ENCODE measurements around the gene PIEZO1.

Gene PIEZO1

GRCh38 chr16:88769617-88770460 is 15.2 kb downstream of the PIEZO1 start:
- DNase-seq (ENCODE audit: low read depth): no peak

DNA sequence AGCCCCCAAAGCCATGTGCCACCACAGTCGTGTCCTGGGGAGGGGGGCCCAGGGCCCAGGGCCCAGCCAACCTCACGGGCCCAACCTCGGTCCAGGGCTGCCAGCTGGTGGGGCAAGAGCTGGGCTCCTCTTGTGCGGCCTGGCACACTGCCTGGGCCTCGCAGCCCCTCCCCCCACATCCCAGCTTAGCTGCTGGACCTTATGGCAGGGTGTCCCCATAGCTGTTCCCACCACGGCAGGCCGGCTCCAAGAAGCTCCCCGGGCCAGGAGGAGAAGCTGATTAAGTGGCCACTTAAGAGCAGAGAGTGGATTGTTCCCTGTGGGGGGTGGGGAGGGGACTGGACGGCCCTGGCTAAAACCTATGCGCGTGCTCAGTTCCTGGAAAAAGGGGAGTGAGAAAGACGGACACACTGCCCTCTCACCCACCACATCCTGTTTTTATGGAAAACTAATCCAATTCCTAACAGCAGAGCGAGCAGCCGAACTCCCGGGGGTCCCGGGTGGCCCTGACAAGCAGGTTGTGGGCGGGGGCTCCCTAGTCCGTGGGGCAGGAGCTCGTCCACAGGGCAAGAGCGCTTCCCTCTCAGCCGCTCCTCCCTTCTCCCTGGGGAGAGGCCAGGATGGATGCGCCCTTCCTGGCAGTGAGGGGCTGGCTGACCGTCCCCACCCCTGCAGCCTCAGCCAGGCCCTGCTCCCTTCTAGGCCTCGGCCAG is 16.8 kb downstream of the PIEZO1 start:
- DNase-seq (ENCODE audit: low read depth): no peak

- no peak for DNase-seq (ENCODE audit: low read depth)
Observed at GRCh38 chr16:88767546-88768070, 17.4 kb downstream of the PIEZO1 start.

GRCh38 chr16:88766975-88767374 is 18.0 kb downstream of the PIEZO1 start:
- no peak for DNase-seq (ENCODE audit: low read depth)

- no peak for DNase-seq (ENCODE audit: low read depth)
Observed at GRCh38 chr16:88764913-88765349, 20.1 kb downstream of the PIEZO1 start.

GRCh38 chr16:88764080-88764479 is 20.9 kb downstream of the PIEZO1 start:
- DNase-seq (ENCODE audit: low read depth): no peak

- DNase-seq (ENCODE audit: low read depth): no peak
Observed at GRCh38 chr16:88763502-88764053, 21.4 kb downstream of the PIEZO1 start.

DNA sequence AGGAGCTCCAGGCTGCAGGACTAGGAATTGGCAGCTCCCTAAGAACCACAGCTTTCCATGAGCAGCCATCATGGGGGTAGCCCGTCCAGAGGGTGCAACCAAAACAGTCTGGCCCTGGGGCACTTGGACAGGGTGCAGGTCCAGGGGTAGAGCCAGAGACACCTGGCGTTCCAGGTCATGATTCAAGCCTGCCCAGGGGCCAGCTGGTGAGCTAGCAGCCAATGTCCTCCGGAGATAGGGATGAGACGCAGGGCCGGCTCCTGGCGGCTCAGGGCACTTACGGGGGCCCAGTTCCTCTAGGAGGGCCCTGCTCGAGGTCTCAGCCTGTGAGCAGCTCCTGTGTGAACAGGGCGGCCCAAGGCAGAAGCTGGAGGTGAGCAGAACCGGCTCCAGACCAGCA is 22.1 kb downstream of the PIEZO1 start:
- no peak for DNase-seq (ENCODE audit: low read depth)

DNA sequence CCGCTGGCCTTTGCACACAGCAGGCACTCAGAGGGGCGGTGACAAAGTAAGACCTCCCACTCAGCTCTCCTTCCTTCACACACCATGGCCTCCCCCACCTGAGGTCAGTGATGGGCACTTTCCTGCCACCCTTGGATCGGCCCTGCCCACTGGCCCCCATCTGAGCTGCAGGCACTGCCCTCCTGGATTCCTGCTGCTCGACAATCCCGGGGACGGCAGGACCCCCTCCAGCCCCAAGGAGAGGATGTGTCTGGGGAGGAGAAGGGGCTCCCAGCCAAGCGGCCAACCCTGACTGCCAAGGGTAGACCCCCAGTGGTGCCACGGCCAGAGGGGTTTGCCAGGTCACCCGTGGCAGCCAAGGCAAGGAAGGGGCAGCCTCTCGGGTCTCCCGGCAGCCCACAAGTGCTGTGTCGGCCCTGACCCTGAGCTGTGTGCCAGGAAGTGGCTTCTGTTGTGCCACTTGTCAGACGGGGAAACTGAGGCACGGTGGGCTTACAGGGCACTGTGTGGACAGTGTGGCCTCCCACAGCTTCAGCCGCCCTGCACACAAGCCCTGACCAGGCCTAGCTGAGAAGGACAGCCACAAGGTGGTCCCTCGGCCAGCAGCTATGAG is 22.7 kb downstream of the PIEZO1 start:
- DNase-seq (ENCODE audit: low read depth): no peak

GRCh38 chr16:88761830-88762229 is 23.2 kb downstream of the PIEZO1 start:
- no peak for DNase-seq (ENCODE audit: low read depth)

GRCh38 chr16:88761143-88761534 is 23.9 kb downstream of the PIEZO1 start:
- no peak for DNase-seq (ENCODE audit: low read depth)

- no peak for DNase-seq (ENCODE audit: low read depth)
Observed at GRCh38 chr16:88760424-88761142, 24.4 kb downstream of the PIEZO1 start.

GRCh38 chr16:88759976-88760350 is 25.1 kb downstream of the PIEZO1 start:
- DNase-seq (ENCODE audit: low read depth): no peak

GRCh38 chr16:88759245-88759975 is 25.6 kb downstream of the PIEZO1 start:
- no peak for DNase-seq (ENCODE audit: low read depth)

DNA sequence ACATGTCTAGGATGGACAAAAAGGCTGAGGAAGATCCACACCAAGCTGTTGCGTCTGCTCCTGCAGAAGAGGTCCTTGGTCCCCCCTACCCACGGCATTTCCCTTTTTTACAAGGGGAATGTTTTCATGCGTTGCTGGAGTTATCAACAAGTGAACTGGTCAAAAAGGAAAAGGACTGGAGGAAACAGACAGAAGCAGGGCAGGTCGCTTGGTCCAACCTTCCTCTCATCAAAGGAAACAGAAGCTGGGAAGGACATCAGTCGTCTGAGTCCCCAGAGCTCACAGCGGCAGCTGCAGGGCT is 26.1 kb downstream of the PIEZO1 start:
- no peak for DNase-seq (ENCODE audit: low read depth)

GRCh38 chr16:88758227-88758943 is 26.6 kb downstream of the PIEZO1 start:
- DNase-seq (ENCODE audit: low read depth): no peak

DNA sequence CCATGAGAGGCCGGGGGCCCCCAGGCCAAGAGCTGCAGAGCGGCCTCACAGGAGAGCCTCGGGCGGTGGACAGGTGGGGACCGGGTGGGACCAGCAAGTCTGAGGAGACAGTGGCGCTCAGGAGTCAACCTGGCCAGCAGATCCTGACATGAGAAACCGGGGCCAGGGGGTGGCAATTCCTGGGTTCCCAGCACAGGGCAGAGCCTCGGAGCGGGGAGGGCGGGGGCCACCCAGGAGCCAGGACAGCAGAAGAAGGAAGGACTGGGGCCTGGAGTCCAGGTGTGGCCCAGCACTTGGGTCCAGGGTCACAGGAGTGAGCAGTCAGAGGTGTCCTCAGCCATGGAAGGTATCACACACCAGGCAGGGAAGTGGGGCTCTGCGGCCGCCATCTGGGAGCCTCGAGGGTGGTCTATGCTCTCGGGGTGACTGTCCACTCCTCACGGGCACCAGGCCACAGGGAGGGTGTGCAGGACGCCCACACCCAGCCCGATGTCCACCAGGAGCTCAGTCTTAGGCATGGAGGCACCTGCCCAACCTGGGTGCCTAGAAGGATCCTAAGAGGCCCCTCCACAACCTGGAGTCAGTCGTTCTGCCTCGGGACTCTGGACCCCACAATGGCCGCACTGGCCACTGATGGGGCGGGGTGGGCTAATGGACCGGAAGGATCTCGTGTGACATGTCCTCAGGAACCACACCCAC is 29.1 kb downstream of the PIEZO1 start:
- DNase-seq (ENCODE audit: low read depth): no peak

GRCh38 chr16:88754912-88755744 is 29.9 kb downstream of the PIEZO1 start:
- DNase-seq (ENCODE audit: low read depth): no peak

Measured in activated gamma-delta T cell treated with anti-CD3 and anti-CD28 coated beads, Interleukin-2, amount 50 U/mL, for 16 hours (primary cell).